ENCODE data around the gene PLPP6.

The PLPP6 gene

DNA sequence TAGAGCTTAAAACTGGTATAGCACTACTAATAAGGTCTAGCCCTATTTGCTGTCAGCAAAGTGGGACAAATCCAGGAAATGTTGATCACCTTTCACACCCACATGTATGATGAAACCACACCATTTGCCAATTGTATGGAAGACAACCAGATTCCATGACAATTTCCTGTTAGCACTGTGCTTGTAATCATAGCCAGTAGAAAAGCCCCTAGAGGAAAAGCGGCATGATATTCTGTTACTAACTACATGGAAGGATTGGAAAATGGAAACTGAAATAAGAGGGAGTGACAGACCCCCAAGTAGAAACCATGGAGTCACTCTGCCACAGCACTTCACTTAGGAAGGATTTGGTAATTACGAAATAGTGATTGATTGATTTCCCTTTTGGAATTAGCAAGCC is 3.3 kb downstream of the PLPP6 start:
- Mint-ChIP-seq H3K27ac (no peak overlapping the region), H3K9me3 (no peaks in the 10 kb centered on the region), H3K27me3 (ENCODE audit: low read depth, poor library complexity) (peaks cover 28% of the 10 kb centered on the region), H3K4me3 (peak overlapping the region; percentile 83), H3K36me3 (ENCODE audit: low read depth) (no peaks in the 10 kb centered on the region), H3K4me1 (peaks cover 47% of the 10 kb centered on the region)
- DNase-seq, result no peak
- no peak for TF ChIP-seq CTCF (IDR thresholded peaks at IDR 0.05)

GRCh38 chr9:4666042-4666699 is 4.1 kb downstream of the PLPP6 start, which contains the start of gene SPATA6L:
SPATA6L (minus strand) TSS chr9:4666480; CDS start chr9:4666250, 230 bp downstream.
- H3K27me3 Mint-ChIP-seq (ENCODE audit: low read depth, poor library complexity), result peaks cover 28% of the 10 kb centered on the region
- no peak within 1 kb of the TSS for H3K27ac Mint-ChIP-seq
- no peaks in the 10 kb centered on the region for H3K36me3 Mint-ChIP-seq (ENCODE audit: low read depth)
- DNase-seq, result peak; percentile 54
- no peaks in the 10 kb centered on the region for H3K9me3 Mint-ChIP-seq
- peak within 1 kb of the TSS; percentile 83 for H3K4me3 Mint-ChIP-seq
- peaks cover 47% of the 10 kb centered on the region for H3K4me1 Mint-ChIP-seq
- no peak for TF ChIP-seq CTCF (IDR thresholded peaks at IDR 0.05)

GRCh38 chr9:4667681-4668080 is 5.6 kb downstream of the PLPP6 start:
- Mint-ChIP-seq H3K27ac (no peak overlapping the region), H3K4me1 (peaks cover 39% of the 10 kb centered on the region), H3K27me3 (ENCODE audit: low read depth, poor library complexity) (peaks cover 28% of the 10 kb centered on the region), H3K4me3 (no peak overlapping the region), H3K9me3 (no peaks in the 10 kb centered on the region), H3K36me3 (ENCODE audit: low read depth) (no peaks in the 10 kb centered on the region)
- no peak for TF ChIP-seq CTCF (IDR thresholded peaks at IDR 0.05)
- DNase-seq, result no peak

DNA sequence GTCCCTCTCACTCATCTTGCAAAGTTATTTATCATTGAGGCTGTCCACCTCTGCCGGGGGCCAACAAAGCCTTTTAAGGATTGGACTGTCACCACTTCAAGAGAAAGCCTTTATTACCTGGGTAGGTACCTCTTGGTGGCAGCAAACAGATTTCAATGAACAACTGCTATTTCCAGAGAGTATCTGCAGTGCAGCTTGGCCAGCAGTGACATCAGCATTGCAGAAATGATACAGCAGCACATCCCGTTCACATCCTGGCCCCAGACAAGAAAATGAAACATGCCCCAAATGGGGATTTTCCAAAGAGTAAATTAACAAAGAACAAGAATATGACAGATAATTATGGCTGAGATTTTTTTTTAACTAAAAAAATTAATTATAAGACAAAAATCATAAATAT is 6.5 kb downstream of the PLPP6 start:
- peaks cover 30% of the 10 kb centered on the region for H3K4me1 Mint-ChIP-seq
- DNase-seq, result no peak
- no peak overlapping the region for H3K27ac Mint-ChIP-seq
- H3K9me3 Mint-ChIP-seq, result no peaks in the 10 kb centered on the region
- TF ChIP-seq CTCF (IDR thresholded peaks at IDR 0.05), result no peak
- no peak overlapping the region for H3K4me3 Mint-ChIP-seq
- H3K36me3 Mint-ChIP-seq (ENCODE audit: low read depth), result no peaks in the 10 kb centered on the region
- peaks cover 28% of the 10 kb centered on the region for H3K27me3 Mint-ChIP-seq (ENCODE audit: low read depth, poor library complexity)

DNA sequence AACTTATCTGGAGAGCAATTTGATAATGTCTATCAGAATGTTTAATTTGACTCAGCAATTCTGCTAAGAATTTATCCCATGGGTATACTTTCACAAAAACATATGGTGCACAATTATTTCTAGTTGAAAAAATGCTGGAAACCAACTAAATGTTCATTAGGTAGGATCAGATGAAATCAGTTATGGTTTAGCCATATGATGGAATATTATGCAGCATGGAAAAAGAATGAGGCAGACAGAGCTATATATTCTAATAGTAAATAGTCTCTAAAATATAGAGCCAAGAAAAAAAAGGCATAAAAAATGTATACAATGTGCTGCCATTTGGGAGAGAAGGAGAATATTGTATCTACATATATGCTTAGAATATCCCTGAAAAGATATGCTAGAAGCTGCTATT is 7.8 kb downstream of the PLPP6 start:
- Mint-ChIP-seq H3K36me3 (ENCODE audit: low read depth) (no peaks in the 10 kb centered on the region), H3K9me3 (no peaks in the 10 kb centered on the region), H3K27ac (no peak overlapping the region), H3K27me3 (ENCODE audit: low read depth, poor library complexity) (peaks cover 28% of the 10 kb centered on the region), H3K4me1 (peaks cover 19% of the 10 kb centered on the region), H3K4me3 (no peak overlapping the region)
- no peak for TF ChIP-seq CTCF (IDR thresholded peaks at IDR 0.05)
- DNase-seq, result no peak

- no peak for TF ChIP-seq CTCF (IDR thresholded peaks at IDR 0.05)
- H3K4me1 Mint-ChIP-seq, result peaks cover 12% of the 10 kb centered on the region
- H3K27ac Mint-ChIP-seq, result no peak overlapping the region
- no peaks in the 10 kb centered on the region for H3K9me3 Mint-ChIP-seq
- no peaks in the 10 kb centered on the region for H3K36me3 Mint-ChIP-seq (ENCODE audit: low read depth)
- DNase-seq, result no peak
- no peak overlapping the region for H3K4me3 Mint-ChIP-seq
- H3K27me3 Mint-ChIP-seq (ENCODE audit: low read depth, poor library complexity), result peaks cover 25% of the 10 kb centered on the region
Measured at GRCh38 chr9:4670591-4670990, 8.5 kb downstream of the PLPP6 start.

Data from nephron progenitor cell (in vitro differentiated cells).